HS-5 (cell line): ENCODE results near the gene RPP21.

Experiments
- DNase-seq: peaks from one replicate; pipeline ENCODE4 v3.0.0-alpha.2; 2012; ENCODE audit warnings: low read depth

The RPP21 gene

DNA sequence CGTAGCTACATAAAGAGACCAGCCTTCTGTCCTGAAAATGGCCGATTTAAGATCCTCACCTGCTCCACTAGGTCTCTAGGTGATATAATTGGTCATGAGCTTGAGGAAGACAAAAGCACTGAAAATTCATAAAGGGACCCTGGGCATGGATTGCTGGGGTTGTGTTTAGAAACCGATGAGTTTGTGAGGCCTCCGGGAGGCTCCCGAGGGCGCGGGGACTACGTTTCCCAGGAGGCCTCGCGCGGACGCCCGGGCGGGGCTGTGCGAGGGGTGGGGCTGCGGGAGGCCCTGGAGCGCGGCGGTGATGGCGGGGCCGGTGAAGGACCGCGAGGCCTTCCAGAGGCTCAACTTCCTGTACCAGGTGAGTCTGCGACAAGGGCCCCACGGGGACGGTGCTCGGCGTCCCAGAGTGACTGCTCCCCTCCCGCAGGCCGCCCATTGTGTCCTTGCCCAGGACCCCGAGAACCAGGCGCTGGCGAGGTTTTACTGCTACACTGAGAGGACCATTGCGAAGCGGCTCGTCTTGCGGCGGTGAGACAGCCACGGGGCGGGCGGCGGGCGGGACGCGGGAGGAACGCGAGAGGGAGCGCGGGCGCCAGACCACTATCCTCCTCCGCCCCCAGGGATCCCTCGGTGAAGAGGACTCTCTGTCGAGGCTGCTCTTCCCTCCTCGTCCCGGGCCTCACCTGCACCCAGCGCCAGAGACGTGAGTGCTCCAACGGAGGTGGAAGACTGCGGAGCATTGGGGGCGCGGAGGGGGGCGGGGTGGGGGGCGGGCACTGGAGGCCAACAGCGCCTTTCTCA is at the start of gene RPP21:
Gene RPP21, plus strand, starts transcription at position 289 of the 804 bp plus-strand sequence. Its CDS starts 16 bp downstream, at position 305.
- DNase-seq, result peak; percentile 38

- no peak for DNase-seq
These were observed 49.1 kb upstream of the RPP21 start for GRCh38 chr6:30295837-30296236.

DNA sequence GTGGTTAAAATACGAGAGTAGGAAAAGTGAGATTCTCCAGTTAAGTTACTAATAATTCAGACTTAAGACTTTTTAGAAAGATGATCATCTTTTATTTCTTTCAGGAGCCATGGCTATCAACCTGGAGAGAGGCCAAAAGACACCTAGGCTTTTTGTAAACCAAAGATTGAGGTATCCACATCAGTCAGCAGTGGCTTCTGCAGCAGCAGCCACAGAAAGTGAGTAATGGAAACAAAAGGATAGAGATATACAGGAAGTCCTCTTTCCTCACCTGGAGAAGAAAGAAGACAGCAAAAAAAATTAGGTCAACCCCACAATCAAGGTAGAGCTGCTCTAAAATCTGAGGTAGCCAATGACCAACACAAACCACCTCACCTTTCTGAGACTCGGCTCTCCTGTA is 41.0 kb upstream of the RPP21 start:
- DNase-seq, result no peak

- no peak for DNase-seq
These were observed 33.9 kb upstream of the RPP21 start for GRCh38 chr6:30311101-30311500.

GRCh38 chr6:30311671-30312070 is 33.3 kb upstream of the RPP21 start:
- DNase-seq, result no peak

DNA sequence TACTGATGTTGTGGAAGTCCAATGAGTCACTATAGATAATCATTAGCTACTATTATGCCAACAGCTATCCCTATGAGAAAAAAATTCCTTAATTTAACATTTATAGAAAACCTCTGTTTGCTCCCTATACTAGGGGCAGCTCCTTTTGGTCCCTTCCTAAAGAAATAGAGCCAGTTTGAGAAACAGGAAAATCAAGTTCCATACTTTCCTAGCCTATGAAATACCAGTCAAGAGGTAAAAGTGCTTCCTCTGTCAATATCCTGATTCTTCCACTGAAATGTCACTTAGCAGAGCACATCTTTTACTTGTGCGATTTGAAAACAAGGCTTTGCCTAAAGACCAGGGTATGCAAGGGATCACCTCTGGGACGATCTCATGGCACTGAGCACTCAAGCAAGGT is 32.7 kb upstream of the RPP21 start:
- no peak for DNase-seq

- no peak for DNase-seq
These were observed 32.2 kb upstream of the RPP21 start for GRCh38 chr6:30312676-30313321.

DNA sequence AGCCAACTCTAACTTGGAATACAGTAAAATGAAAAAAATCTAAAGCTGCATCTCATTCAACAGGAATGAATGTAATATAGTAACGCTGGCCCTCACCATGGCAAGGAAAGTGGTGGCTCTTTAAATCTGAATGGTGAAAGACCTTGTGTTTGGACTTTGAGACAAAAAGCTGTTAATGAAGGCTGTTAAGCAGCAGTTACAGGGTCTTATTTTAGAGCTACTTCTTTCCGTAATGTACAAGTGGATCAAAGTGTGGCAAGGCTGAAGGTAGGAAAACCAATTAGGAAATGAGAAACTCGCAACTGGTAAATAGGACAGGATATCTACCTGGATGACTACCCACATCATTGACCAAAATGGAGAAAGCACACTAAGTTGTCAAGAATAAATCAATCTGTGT is 29.8 kb upstream of the RPP21 start:
- DNase-seq, result no peak

GRCh38 chr6:30317913-30318589 is 26.9 kb upstream of the RPP21 start:
- DNase-seq, result no peak

- no peak for DNase-seq
These were observed 25.7 kb upstream of the RPP21 start for GRCh38 chr6:30319146-30319835.

GRCh38 chr6:30321692-30322388 is 23.1 kb upstream of the RPP21 start:
- DNase-seq, result no peak

- DNase-seq, result peak; percentile 56
These were observed 22.1 kb upstream of the RPP21 start for GRCh38 chr6:30322527-30323501.

DNA sequence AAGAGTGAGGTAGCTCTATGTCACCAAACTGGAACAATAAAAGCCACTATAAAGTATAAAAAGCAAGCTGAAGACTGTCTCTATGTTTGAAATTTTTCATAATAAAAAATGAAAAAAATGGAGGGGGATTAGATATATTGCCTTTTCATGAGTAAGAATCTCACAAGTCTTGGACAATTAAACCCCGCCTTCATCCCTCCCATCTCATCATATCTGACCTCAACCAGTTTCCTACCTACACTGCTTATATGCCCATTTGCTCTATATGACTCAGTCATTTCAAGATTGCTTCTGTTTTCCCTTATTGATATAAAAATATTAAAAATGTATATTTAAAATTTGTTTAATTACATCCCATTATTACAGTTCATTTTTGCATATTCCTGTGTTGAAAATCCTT is 21.1 kb upstream of the RPP21 start:
- no peak for DNase-seq

DNA sequence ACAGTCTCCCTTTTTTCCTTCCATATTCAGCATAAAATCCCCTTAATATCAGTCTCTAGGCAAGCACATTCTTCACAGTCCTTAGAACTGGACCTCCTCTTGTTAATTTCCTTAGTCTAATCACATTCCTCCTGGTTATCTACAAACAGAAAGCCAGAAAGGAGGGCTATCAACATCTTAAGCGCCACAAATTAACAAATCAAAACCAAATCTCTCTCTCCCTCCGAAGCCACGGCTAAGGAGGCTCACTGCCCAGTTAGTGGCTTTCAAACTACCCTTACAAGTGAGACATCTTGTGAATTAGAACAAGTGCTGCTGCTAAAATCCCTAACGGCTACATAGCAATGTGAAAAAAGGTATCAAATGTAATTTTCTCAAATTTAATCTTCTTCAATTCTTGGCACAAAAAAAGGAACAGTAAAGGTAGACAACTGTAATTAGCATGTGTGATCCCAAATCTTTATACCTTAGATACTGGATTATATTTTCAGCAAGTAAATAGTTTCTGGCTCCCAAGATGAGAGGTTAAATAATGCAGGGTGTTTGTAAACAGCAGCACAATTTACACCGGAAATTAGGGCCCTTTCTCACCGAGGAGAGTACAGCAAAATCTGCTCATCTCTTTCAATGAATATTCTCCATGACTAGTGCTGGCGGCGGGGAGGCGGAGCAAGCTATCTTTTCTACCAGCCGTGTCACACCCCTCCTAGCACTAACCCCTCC is 19.6 kb upstream of the RPP21 start:
- DNase-seq, result no peak

DNA sequence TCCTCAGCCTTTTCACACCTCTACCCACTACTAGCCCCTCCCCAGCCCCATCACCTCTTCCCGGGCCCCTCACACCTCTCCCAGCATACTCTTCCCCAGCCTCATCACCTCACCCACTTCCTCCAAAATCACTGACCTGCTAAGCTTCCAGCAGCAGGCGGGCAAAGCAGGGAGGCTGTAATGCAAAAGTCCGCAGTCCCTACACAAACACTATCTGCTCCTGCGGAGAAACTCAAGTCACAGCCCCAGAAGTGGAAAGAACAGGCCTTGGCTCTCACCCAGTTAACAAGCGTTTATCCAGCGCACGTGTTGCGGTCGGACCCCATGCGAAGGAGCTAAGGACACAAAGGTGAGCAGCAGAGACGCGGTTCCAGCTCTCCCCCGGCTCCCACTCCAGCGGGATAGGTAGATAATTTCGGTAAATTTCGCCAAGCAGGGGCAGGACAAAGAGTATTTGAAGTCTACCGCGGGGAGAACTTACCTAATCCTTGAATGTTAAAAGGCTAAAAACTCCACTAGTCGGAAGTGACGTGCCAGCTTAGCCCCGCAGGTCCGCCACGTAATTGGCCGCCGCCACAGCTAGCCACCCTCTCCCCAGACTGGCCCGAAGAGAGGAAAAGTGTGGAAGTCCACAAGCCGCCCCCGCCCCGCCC is 19.0 kb upstream of the RPP21 start:
- peak; percentile 58 for DNase-seq

GRCh38 chr6:30326526-30327231 is 18.3 kb upstream of the RPP21 start, which contains the start of gene TRIM39:
Gene TRIM39, plus strand, starts transcription at chr6:30326927. Its CDS starts 2,391 bp downstream, at chr6:30329318.
- DNase-seq, result no peak

- DNase-seq, result no peak
These were observed 17.7 kb upstream of the RPP21 start for GRCh38 chr6:30327232-30327746.

- no peak for DNase-seq
These were observed 16.6 kb upstream of the RPP21 start for GRCh38 chr6:30328397-30328796.
